K562 (cell line): ENCODE measurements around the gene ARPC1A. TPM values are rescaled to one million over a fixed set of nuclear protein-coding genes. Genes with fewer than 3 reads are reported as not detected.

ENCODE experiments used
- CAMTA2 ChIP-seq: fragments of 250-450 bp; sonication (Bioruptor Pico); conservative IDR thresholded peaks from 2 replicates; pipeline ENCODE4 v1.5.1; 2022
- ETV5 ChIP-seq: sonication (generic); formaldehyde crosslinking; IDR thresholded peaks from 2 replicates; pipeline ENCODE4 v1.4.0; 2020; ENCODE audit warnings: low read depth, mild to moderate bottlenecking, missing genetic modification reagents
- GATAD2A ChIP-seq: fragments of 450-650 bp; IDR thresholded peaks from 2 replicates; pipeline ENCODE4 v1.6.1; 2017
- KDM4B ChIP-seq, 2 experiments: fragments of 450-650 bp in 1 of 2; sonication (generic) in 1 of 2; IDR thresholded peaks; 2 replicates each; pipeline ENCODE4 v1.6.1; 2016 to 2017; ENCODE audit warnings: borderline replicate concordance in 2 of 2, antibody characterized with exemption in 1 of 2, low read depth in 1 of 2, mild to moderate bottlenecking in 1 of 2
- LCOR ChIP-seq: sonication (generic); formaldehyde crosslinking; IDR thresholded peaks from 2 replicates; pipeline ENCODE4 v1.8.0; 2022; ENCODE audit warnings: mild to moderate bottlenecking, missing genetic modification reagents
- MTA2 ChIP-seq: fragments of 450-650 bp; IDR thresholded peaks from 2 replicates; pipeline ENCODE4 v1.6.1; 2016; ENCODE audit warnings: low read depth
- NBN ChIP-seq: fragments of 450-650 bp; IDR thresholded peaks from 2 replicates; pipeline ENCODE4 v1.6.1; 2016; ENCODE audit warnings: low read depth, mild to moderate bottlenecking
- NFE2 ChIP-seq: IDR thresholded peaks from 2 replicates; pipeline ENCODE4 v1.6.1; 2014; ENCODE audit warnings: antibody characterized with exemption, low read depth
- NRF1 ChIP-seq, 2 experiments: fragments of 450-650 bp; IDR thresholded peaks in 1 of 2; conservative IDR thresholded peaks in 1 of 2; 2 replicates each; pipeline ENCODE4 v1.6.1; 2014; ENCODE audit warnings: mild to moderate bottlenecking in 2 of 2
- PHB ChIP-seq: fragments of 250-450 bp; sonication (Bioruptor Pico); IDR thresholded peaks from 2 replicates; pipeline ENCODE4 v1.5.0; 2021
- POLR3G ChIP-seq: IDR thresholded peaks from 2 replicates; pipeline ENCODE4 v1.6.1; 2011; ENCODE audit not compliant: insufficient read length, insufficient replicate concordance; ENCODE audit errors: extremely low read depth
- RHOXF2B ChIP-seq: fragments of 250-450 bp; sonication (Bioruptor Pico); conservative IDR thresholded peaks from 2 replicates; pipeline ENCODE4 v1.5.1; 2021
- SIX5 ChIP-seq, 2 experiments: IDR thresholded peaks; 2 replicates each; pipeline ENCODE4 v1.6.1; 2011; ENCODE audit warnings: low read length in 2 of 2, borderline replicate concordance in 1 of 2, low read depth in 1 of 2, mild to moderate bottlenecking in 1 of 2, moderate library complexity in 1 of 2; ENCODE audit not compliant: insufficient read depth in 1 of 2
- SPI1 ChIP-seq: IDR thresholded peaks from 2 replicates; pipeline ENCODE4 v1.6.1; 2011; ENCODE audit warnings: low read depth, low read length, control low read depth, borderline replicate concordance
- TARDBP ChIP-seq: fragments of 450-650 bp; IDR thresholded peaks from 2 replicates; pipeline ENCODE4 v1.6.1; 2016
- TCFL5 ChIP-seq: fragments of 250-450 bp; sonication (Bioruptor Pico); conservative IDR thresholded peaks from 2 replicates; pipeline ENCODE4 v1.6.1; 2021; ENCODE audit warnings: mild to moderate bottlenecking, moderate library complexity, matching md5 sums
- ZNF134 ChIP-seq: fragments of 250-450 bp; sonication (Bioruptor Pico); conservative IDR thresholded peaks from 2 replicates; pipeline ENCODE4 v1.4.0; 2020
- ZNF232 ChIP-seq: sonication (generic); formaldehyde crosslinking; IDR thresholded peaks from 2 replicates; pipeline ENCODE4 v1.8.0; 2022; ENCODE audit warnings: mild to moderate bottlenecking, missing genetic modification reagents
- ZNF699 ChIP-seq: fragments of 250-450 bp; sonication (Bioruptor Pico); IDR thresholded peaks from 2 replicates; pipeline ENCODE4 v1.8.0; 2021; ENCODE audit warnings: mild to moderate bottlenecking, moderate library complexity; ENCODE audit not compliant: insufficient replicate concordance
- polyA plus RNA-seq, 8 experiments: library from polyadenylated mRNA; depleted of rRNA in 4 of 8; stranded (reverse) in 5 of 8; unstranded in 3 of 8; fragments of >200 nt; fragmentation: Nextera tagmentation in 2 of 8; fragmentation: Illumina TruSeq in 1 of 8; extraction: Ambion mirVana in 2 of 8; extraction: Trizol in 1 of 8; gene quantifications; 2 replicates each; pipeline versions ENCODE4 v1.2.1 to v1.2.3, GENCODE V29; 2011 to 2014; ENCODE audit warnings: inconsistent platforms in 1 of 8, missing spikeins in 1 of 8
- total RNA-seq, 7 experiments: library from RNA; depleted of rRNA in 6 of 7; stranded (reverse); fragments of >200 nt in 6 of 7; fragmentation: Illumina TruSeq in 2 of 7; extraction: Trizol in 2 of 7; gene quantifications; 2 replicates each; pipeline versions ENCODE4 v1.2.1 to v1.2.3, GENCODE V29; 2011 to 2021; ENCODE audit warnings: low replicate concordance in 1 of 7
- TF ChIP-seq, protein P1 (sequence below): fragments of 450-650 bp; IDR thresholded peaks from 2 replicates; pipeline ENCODE4 v1.6.1; 2018; ENCODE audit not compliant: partially characterized antibody
- TF ChIP-seq, protein P2 (sequence below): fragments of 250-450 bp; sonication (Bioruptor Pico); IDR thresholded peaks from 2 replicates; pipeline ENCODE4 v1.8.0; 2021; ENCODE audit warnings: mild to moderate bottlenecking, moderate library complexity
- TF ChIP-seq, protein P3 (sequence below): sonication (generic); formaldehyde crosslinking; IDR thresholded peaks from 2 replicates; pipeline ENCODE4 v1.8.1; 2023; ENCODE audit warnings: mild to moderate bottlenecking, missing genetic modification reagents
- TF ChIP-seq, protein P4 (sequence below): sonication (generic); formaldehyde crosslinking; IDR thresholded peaks from 2 replicates; pipeline ENCODE4 v1.9.0; 2022; ENCODE audit warnings: mild to moderate bottlenecking, missing genetic modification reagents

Gene ARPC1A
- total and polyA plus RNA-seq, 9 of the 15 experiments (the other 6 are each of a cell fraction or from before 2014, with no cell fraction given): 39.5 to 151 (median 86.1) TPM

DNA sequence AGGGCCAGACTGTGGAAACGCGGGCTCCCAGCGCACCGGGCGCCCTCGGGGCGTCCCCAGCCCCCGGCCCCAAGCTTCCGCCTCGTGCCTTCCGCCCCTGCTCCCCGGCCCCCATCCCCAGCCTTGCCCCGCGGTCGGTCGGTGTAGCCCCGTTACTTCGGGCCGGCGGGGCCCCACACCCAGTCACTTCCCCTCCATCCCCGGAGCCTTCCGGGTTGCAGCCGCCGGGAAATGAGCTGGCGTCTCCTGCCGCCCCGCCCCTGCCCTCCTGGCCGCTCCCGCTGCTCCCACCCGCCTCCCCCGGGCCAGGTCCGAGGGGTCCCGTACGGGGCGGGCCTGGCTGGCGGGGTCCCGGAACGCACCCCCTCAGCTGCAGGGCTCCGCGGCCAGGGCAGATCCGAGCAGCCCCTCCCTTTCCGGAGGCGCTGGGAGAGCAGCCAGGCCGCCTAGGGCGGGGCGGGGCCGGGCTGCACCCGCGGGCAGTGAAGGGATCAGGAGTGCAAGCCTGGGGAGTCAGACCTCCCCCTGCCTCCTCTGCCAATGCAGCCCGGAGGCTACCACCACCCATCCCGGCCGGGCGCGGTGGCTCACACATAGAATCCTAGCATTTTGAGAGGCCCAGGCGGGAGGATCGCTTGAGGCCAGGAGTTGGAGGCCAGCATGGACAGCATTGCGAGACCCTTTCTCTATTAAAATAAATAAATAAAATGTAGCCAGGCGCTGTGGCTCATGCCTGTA lies 49.5 kb downstream of the ARPC1A start (continued):
- TF ChIP-seq, protein P1, sequence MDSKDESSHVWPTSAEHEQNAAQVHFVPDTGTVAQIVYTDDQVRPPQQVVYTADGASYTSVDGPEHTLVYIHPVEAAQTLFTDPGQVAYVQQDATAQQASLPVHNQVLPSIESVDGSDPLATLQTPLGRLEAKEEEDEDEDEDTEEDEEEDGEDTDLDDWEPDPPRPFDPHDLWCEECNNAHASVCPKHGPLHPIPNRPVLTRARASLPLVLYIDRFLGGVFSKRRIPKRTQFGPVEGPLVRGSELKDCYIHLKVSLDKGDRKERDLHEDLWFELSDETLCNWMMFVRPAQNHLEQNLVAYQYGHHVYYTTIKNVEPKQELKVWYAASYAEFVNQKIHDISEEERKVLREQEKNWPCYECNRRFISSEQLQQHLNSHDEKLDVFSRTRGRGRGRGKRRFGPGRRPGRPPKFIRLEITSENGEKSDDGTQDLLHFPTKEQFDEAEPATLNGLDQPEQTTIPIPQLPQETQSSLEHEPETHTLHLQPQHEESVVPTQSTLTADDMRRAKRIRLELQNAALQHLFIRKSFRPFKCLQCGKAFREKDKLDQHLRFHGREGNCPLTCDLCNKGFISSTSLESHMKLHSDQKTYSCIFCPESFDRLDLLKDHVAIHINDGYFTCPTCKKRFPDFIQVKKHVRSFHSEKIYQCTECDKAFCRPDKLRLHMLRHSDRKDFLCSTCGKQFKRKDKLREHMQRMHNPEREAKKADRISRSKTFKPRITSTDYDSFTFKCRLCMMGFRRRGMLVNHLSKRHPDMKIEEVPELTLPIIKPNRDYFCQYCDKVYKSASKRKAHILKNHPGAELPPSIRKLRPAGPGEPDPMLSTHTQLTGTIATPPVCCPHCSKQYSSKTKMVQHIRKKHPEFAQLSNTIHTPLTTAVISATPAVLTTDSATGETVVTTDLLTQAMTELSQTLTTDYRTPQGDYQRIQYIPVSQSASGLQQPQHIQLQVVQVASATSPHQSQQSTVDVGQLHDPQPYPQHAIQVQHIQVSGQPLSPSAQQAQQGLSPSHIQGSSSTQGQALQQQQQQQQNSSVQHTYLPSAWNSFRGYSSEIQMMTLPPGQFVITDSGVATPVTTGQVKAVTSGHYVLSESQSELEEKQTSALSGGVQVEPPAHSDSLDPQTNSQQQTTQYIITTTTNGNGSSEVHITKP: no peak
- TF ChIP-seq TCFL5 (CRISPR knock-in tag) (no peak), NFE2 (no peak), NRF1 (conservative IDR thresholded peaks at IDR 0.05 in 1 of 2, IDR thresholded peaks at IDR 0.05 in 1 of 2) (peak in 1 of 2 experiments; percentile 14; a peak in 1 of 4 replicates), TARDBP (no peak), LCOR (no peak), RHOXF2B (CRISPR knock-in tag) (no peak), ZNF232 (CRISPR knock-in tag) (no peak), ETV5 (peak; percentile 67), ZNF699 (CRISPR knock-in tag) (no peak), CAMTA2 (CRISPR knock-in tag) (no peak), POLR3G (no peak), GATAD2A (peak; percentile 67; the same call in 1 of the 2 replicates), SPI1 (peak; percentile 69), ZNF134 (CRISPR knock-in tag) (no peak), NBN (no peak), SIX5 (IDR thresholded peaks at IDR 0.05; ENCODE audit: borderline replicate concordance in 1 of 2, insufficient read depth in 1 of 2, low read depth in 1 of 2, low read length in 2 of 2) (no peak), MTA2 (no peak), PHB (CRISPR knock-in tag) (no peak), KDM4B (IDR thresholded peaks at IDR 0.05; ENCODE audit: borderline replicate concordance in 2 of 2, low read depth in 1 of 2) (0 out of 4 replicates have a peak, but pooled peaks of 1 of the 2 experiments have one; percentile 68)
- TF ChIP-seq, protein P2, sequence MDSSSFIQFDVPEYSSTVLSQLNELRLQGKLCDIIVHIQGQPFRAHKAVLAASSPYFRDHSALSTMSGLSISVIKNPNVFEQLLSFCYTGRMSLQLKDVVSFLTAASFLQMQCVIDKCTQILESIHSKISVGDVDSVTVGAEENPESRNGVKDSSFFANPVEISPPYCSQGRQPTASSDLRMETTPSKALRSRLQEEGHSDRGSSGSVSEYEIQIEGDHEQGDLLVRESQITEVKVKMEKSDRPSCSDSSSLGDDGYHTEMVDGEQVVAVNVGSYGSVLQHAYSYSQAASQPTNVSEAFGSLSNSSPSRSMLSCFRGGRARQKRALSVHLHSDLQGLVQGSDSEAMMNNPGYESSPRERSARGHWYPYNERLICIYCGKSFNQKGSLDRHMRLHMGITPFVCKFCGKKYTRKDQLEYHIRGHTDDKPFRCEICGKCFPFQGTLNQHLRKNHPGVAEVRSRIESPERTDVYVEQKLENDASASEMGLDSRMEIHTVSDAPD (CRISPR knock-in tag): no peak
- TF ChIP-seq, protein P3, sequence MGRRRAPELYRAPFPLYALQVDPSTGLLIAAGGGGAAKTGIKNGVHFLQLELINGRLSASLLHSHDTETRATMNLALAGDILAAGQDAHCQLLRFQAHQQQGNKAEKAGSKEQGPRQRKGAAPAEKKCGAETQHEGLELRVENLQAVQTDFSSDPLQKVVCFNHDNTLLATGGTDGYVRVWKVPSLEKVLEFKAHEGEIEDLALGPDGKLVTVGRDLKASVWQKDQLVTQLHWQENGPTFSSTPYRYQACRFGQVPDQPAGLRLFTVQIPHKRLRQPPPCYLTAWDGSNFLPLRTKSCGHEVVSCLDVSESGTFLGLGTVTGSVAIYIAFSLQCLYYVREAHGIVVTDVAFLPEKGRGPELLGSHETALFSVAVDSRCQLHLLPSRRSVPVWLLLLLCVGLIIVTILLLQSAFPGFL (CRISPR knock-in tag): no peak
- TF ChIP-seq, protein P4, sequence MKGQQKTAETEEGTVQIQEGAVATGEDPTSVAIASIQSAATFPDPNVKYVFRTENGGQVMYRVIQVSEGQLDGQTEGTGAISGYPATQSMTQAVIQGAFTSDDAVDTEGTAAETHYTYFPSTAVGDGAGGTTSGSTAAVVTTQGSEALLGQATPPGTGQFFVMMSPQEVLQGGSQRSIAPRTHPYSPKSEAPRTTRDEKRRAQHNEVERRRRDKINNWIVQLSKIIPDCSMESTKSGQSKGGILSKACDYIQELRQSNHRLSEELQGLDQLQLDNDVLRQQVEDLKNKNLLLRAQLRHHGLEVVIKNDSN (CRISPR knock-in tag): no peak
